Retinal pigment epithelial cell (primary cell): ENCODE data around the gene VSX2.

Experiments
- DNase-seq: peaks from one replicate; pipeline ENCODE4 v3.0.0-alpha.2; 2010; ENCODE audit warnings: low read depth
- H3K4me3 ChIP-seq: 2 replicates; pipeline ENCODE4 v1.5.1; 2011; ENCODE audit warnings: mild to moderate bottlenecking, low read length, control low read depth, moderate library complexity
- CTCF ChIP-seq: conservative IDR thresholded peaks from 2 replicates; pipeline ENCODE4 v1.5.1; 2011; ENCODE audit warnings: low read depth, low read length, control low read depth, inconsistent platforms

VSX2 gene

GRCh38 chr14:74246542-74246941 is 7.3 kb downstream of the VSX2 start:
- TF ChIP-seq CTCF = no peak
- no peak overlapping the region for H3K4me3 ChIP-seq
- DNase-seq = no peak

DNA sequence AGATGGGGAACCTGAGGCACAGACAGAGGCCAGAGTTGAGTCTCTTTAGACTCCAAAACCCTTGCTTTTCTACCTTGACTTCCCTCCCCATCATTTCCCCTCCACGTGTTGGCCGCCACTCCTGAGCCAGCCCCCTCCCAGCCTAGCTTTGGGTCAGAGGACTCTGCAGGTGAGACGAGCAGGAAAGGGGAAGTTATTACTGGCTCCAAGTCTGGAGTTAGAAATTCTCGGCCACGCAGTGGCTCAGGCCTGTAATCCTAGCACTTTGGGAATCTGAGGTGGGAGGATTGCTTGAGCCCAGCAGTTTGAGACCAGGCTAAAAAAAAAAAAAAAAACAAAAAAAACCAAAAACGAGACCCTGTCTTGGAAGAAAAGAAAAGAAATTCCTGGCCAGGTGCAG is 8.8 kb downstream of the VSX2 start:
- H3K4me3 ChIP-seq = no peak overlapping the region
- TF ChIP-seq CTCF = no peak
- no peak for DNase-seq

DNA sequence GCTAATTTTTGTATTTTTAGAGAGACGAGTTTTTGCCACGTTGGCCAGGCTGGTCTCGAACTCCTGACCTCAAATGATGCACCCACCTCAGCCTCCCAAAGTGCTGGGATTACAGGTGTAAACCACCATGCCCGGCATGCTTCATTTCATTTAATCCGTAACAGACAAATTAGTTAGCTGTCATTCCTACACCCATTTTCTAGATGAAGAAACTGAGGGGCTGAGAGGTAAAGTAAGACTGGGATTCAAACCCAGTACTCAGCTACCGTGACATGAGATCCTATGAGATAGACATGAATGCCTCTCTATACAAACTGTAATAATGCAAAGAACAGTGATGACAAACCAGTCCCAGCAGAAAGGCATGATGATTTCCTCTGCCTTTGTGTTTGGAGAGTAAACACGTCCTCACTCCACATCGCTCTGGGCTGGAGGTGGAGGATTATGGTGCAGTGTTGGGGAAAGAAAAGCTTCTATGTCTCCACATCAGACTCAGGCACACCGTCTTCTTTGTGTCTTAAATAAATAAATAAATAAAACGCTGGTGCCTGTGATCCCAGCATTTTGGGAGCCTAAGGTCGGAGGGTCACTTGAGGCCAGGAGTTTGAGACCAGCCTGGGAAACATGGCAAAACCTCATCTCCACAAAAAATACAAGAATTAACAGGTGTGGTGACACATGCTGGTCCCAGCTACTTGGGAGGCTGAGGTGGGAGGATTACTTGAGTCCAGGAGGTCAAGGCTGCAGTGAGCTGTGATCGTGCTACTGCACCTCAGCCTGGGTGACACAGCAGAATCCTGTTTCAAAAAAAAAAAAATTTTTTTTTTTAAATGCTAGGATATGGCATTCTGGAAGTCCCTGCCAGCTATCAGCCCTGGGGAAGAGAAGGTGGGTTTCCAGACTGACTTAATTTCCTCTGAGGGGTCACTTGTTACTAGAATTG is 10.5 kb downstream of the VSX2 start:
- no peak overlapping the region for H3K4me3 ChIP-seq
- DNase-seq = no peak
- no peak for TF ChIP-seq CTCF

- no peak for DNase-seq
- TF ChIP-seq CTCF = no peak
Measured at GRCh38 chr14:74255281-74255680, 16.0 kb downstream of the VSX2 start.

DNA sequence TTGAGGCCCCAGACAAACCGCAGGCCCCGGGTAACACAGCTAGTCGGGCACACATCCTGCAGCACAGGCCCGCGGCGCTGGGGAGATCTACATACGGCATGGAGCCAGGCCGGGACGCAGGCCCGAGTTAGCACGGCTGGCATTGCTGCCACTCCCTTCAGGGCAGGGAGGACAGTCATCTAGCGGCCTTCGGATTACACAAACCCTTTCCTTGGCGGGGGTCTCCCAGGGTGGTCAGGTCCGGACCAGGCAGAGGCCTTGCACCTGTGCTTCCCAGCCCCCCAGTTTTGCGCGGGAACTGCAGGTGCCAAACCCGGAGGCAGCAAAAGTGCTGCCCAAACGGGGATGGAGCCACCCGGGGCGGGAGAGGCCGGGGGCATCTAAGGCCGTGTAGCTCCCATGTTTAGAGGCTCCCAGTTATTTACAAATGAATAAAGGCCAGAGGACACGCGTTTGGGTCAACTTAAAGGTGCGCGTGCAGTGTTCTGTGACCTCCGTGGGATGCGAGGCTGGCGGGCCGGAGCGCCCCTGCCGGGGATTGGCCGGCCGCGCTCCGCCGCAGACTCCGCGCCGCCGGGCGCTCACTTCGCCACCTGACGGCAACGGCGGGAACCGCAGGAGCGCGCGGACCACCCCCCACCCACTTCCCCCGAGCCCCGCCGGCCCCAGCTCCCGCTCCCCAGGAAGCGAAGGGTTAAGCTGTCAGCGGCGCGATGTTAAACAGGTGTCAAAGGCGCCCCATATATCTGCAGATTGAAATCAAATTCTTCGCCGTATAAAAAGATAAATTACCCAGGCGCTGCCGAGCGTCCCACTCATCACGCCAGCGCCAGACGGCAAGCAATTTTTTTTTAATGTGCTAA is 18.1 kb downstream of the VSX2 start:
- peak overlapping the region; percentile 66 for H3K4me3 ChIP-seq
- peak; percentile 69 for TF ChIP-seq CTCF
- DNase-seq = no peak

More at GRCh38 chr14:74255281-74255680, 16.0 kb downstream of the VSX2 start:
- H3K4me3 ChIP-seq = no peak overlapping the region

- peak overlapping the region; percentile 66 for H3K4me3 ChIP-seq
- no peak for TF ChIP-seq CTCF
- DNase-seq = no peak
Measured at GRCh38 chr14:74257941-74258763, 18.9 kb downstream of the VSX2 start.
